Left ventricle myocardium superior (tissue), 1 donor: Measurements from ENCODE around the gene GAS7. TPM values are rescaled to one million over a fixed set of nuclear protein-coding genes. Genes with fewer than 3 reads are reported as not detected.
"Not testable (repeated sequence)": the region's sequence is repeated elsewhere in the genome, so short reads cannot be mapped to it uniquely, and the experiment has no call there.

ENCODE experiments used
- ATAC-seq: fragments of 200-7000 bp; cut with Tn5 transposase; one replicate; pipeline ENCODE4 v1.9.1; 2020; ENCODE audit warnings: mild to moderate bottlenecking, moderate library complexity
- DNase-seq: peaks from one replicate; pipeline ENCODE4 v3.0.0-alpha.2; 2020
- intact Hi-C: fragments of 100-400 bp; cut with micrococcal nuclease; formaldehyde crosslinking; loops from one replicate; pipeline ENCODE4 v1.11.0; 2022
- total RNA-seq: library from RNA; stranded (reverse); fragmentation: NEBNext Ultra II Directional; extraction: Animal tissue kit (Norgen Biotek cat#: 25700); gene quantifications from one replicate; pipeline ENCODE4 v1.2.1, GENCODE V29; 2021
- donor health status: DM: no; HTN: yes; CAD: no; lungs with severe emphysema.

The GAS7 gene
- total RNA-seq, 1 donor from 2014 or later, result 51.2 TPM

DNA sequence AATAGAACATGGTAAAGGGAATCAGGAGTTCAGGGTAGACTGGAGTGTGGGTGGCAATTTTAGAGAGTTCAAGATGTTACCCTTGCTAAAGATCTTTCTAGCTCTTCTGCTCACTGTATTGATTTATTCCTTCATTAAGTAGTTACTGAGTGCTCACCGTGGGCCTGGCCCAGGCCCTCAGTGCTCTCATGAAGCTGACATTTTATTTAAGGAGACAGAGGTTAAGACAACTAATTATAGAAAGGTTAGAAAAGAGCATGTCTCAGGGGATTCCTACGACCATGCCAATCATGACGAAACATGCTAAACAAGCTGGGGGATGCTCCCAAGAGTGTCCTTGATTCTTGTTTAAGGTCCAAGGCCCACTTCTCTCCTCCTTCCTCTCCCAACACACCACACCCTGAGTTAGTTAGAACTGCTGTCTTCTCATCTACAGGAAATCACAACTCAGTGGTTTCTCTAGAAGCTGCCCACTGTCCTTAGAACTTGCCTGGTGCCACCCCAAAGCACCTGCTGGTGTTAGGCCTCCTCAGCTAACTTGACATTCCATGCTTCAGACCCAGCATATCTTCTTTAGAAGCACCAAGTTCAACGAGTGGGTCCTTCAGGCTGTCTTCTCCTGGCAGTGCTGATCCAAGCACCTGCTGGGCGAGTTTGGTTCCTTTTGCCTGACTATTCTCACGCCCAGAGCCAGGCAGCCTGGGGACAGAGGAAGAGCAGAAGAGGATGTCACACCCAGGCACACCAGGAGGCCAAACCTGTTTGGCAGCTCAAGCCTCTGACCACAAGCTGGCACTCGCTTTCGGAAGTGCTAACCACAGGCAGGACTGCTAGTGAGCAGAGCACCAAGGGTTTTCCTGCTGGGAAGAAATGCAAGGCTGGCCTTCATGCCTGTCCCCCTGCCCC lies 79.0 kb downstream of the GAS7 start:
- intact Hi-C loops, result loop anchor here (10.0 kb wide), 1 partner anchor 55 kb away; no protein-coding TSS in a partner anchor
- no peak for ATAC-seq
- DNase-seq, result peak; percentile 61

DNA sequence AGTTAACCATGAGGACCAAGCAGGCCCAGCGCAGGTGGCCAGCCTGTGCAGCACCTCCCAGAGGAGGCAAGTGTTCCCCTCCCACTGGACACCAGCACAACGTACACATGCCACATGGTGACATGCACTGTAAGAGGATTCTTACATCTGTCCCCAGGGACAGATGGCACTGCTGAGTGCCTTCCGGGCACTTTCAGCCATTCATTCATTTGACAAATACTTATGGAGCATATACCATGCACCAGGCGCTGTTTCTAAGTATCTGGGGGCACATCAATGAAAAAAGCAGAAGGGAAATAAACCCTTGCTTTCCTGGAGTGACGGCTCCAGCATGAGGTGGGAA lies 79.6 kb downstream of the GAS7 start:
- intact Hi-C loops, result loop anchor here (10.0 kb wide), 1 partner anchor 54 kb away; no protein-coding TSS in a partner anchor
- ATAC-seq, result no peak
- DNase-seq, result no peak

DNA sequence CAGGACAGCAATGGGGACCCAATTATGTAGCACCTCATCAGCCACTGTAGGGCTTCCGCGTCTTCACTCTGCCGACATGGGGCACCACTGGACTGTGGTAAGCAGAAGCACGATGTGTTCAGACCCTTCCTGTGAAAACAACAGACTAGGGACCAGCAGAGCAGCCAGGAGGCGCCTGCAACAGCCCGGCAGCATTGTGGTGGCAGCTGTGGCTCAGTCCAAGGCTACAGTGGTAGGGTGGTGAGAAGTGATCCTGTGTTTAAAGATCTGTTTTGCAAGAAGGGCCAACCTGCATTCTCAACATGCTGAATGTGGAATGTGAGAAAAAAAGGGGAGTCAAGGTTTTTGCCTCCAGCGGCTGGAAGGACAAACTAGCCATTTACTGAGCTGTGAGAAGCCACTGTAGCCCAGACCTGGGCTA lies 80.8 kb downstream of the GAS7 start:
- no peak for ATAC-seq
- DNase-seq, result peak; percentile 63
- intact Hi-C loops, result loop anchor here (10.0 kb wide), 1 partner anchor 53 kb away; no protein-coding TSS in a partner anchor

DNA sequence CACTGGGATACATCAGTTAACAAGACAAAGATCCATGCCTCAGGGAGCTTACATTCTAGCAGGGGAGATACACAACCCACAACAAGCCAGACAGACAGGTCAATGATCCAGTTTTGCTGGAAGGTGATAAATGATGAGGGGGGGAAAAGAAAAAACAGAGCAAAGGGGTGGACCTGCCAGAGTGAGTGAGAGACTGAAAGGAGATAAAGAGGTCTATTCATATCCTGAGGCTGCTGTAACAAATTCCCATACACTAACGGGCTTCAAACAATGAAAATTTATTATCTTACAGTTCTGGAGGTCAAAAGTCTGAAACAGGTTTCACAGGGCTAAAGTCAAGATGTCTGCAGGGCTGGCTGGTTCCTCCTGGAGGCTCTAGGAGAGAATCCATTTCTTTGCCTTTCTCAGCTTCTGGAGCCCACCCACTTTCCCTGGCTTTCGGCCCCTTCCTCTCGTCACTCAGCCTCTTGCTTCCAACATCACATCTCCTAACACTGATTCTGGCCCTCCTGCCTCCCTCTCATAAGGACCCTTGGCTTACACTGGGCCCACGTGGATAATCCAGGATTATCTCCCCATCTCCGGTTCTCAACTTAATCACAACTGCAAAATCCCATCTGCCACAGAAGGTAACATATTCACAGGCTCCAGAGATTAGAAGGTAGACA lies 81.5 kb downstream of the GAS7 start:
- no peak for ATAC-seq
- intact Hi-C loops, result loop anchor here (10.0 kb wide), 1 partner anchor 52 kb away; no protein-coding TSS in a partner anchor
- DNase-seq, result no peak

DNA sequence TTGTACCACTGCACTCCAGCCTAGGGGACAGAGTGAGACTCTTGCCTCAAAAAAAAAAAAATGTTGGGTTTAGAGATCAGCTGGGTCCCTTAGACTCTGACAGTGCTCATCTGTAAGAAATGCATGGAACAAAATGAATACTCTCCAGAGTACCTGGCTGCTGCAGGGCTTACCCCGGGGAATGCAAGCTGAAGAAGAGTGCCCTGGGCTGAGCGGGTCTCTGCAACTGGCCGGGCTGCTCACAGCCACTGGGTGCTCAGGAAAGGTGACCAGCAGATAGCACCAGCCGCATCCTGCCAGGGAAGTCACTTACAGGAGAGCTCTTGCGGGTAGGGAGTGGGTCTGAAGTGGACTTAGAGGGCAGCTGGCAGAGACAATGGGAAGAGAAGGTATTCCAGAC lies 82.1 kb downstream of the GAS7 start:
- DNase-seq (no peak), ATAC-seq (no peak)
- intact Hi-C loops, result loop anchor here (10.0 kb wide), 1 partner anchor 51 kb away; no protein-coding TSS in a partner anchor

DNA sequence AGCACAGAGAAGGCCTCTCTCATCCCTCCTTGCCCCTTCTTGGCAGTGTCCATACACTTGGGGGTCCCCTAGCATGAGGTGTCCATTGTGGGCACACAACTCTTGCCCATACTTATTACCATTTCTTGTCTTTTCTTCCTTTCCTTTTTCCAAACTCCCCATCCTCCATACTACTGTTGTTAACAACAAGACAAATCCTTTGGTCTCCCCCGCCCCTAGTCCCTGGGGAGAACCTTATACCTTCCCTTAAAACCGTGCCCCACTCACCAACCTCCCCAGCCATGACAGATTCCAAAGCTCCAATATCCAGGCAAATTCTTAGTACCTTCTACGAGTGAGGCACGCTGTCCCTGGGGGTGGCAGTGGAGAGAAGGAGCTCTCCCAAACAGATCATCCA lies 82.9 kb downstream of the GAS7 start:
- DNase-seq (no peak), ATAC-seq (no peak)

DNA sequence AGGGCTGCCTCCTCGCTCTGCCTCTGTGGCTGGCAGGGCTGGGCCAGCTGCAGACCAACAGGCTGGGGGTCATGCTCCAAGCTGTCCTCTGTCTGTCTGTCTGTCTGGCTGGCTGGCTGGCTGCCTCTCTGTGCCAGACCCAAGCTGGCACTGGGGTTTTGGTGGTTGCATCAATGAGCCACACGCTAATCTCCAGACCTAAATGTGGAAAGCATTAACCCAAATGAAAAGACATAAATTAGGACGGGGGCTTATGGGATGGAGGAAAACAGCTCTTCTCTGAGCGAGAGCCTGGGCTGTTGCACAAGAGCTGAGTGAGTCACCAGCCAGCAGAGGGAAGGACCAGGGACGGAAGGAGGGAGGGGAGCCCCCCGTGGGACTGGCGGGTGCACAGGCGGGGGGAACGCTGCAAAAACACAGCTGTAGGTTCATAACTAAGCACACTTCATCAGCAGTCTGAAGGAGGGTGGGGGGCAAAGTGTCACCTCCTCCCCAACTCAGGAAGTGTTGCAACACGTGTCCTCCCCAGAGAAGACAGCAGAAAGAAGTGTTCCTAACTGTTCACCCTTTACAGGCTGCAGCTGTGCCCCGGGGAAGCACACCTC lies 83.4 kb downstream of the GAS7 start:
- peak; percentile 94 for DNase-seq
- ATAC-seq, result peak; percentile 86
- intact Hi-C loops, result loop anchor here (10.0 kb wide), 1 partner anchor 50 kb away; no protein-coding TSS in a partner anchor

More for the DNA sequence above, 82.9 kb downstream of the GAS7 start:
- intact Hi-C loops, result loop anchor here (10.0 kb wide), 1 partner anchor 51 kb away; no protein-coding TSS in a partner anchor

DNA sequence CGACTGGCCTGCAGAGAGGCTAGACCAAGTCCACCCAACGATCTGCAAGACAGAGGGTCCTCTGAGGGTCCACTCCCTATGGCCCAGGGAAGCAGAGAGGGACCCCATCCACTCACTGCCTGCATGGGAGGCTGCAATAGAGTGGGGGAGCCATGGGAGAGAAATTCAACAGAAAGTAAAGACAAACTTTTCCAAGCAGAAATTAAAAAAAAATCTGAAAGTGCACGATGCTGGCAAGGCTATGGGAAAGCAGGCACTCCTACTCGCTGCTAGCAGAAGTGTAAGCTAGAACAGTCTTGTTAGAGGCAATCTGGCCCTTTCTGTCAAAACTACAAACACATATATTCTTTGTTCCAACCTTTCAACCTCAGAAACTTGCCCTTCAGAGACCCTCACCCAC lies 85.4 kb downstream of the GAS7 start:
- intact Hi-C loops, result loop anchor here (10.0 kb wide), 1 partner anchor 48 kb away; no protein-coding TSS in a partner anchor
- DNase-seq (no peak), ATAC-seq (no peak)

DNA sequence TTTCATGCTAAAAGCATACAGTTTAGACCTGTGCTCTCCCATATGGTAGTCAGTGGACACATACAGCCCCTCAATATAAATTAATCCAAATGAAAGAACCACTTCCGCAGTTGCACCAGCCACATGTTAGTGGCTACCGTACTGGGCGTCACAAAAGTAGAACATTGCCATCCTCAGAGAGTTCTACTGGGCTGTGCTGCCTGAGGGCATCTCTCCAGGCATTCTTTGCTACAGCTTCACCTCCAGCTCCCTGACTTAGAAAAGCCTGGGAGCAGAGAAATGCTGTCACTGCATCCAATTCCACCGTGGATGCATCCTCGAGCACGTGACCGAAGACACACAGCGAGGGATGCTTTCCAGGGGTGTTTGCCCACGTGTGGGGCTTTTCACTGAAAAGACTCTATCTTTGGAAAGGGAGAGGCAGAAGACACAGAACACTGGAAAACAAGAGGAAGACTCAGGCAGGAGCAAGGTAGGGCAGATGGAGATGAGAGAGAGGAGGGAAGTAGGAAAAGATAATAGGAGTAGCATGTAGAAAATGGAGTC lies 86.4 kb downstream of the GAS7 start:
- DNase-seq (no peak), ATAC-seq (no peak)
- intact Hi-C loops, result loop anchor here (10.0 kb wide), 1 partner anchor 47 kb away; no protein-coding TSS in a partner anchor

DNA sequence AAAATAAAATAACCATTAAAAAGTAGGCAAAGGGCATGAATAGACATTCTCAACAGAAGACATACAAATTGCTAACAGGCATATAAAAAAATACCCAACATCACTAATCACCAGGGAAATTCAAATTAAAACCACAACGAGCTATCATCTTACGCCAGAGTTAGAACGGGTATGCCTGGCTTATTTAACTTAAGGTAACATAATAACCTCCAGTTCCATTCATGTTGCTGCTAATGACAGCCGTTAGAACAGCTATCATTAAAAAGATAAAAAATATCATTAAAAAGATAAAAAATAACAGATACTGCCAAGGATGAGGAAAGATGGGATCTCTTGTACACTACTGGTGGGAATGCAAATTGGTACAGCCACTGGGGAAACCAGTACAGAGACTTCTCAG lies 89.3 kb downstream of the GAS7 start:
- DNase-seq (no peak), ATAC-seq (no peak)
- intact Hi-C loops, result no loop called here

DNA sequence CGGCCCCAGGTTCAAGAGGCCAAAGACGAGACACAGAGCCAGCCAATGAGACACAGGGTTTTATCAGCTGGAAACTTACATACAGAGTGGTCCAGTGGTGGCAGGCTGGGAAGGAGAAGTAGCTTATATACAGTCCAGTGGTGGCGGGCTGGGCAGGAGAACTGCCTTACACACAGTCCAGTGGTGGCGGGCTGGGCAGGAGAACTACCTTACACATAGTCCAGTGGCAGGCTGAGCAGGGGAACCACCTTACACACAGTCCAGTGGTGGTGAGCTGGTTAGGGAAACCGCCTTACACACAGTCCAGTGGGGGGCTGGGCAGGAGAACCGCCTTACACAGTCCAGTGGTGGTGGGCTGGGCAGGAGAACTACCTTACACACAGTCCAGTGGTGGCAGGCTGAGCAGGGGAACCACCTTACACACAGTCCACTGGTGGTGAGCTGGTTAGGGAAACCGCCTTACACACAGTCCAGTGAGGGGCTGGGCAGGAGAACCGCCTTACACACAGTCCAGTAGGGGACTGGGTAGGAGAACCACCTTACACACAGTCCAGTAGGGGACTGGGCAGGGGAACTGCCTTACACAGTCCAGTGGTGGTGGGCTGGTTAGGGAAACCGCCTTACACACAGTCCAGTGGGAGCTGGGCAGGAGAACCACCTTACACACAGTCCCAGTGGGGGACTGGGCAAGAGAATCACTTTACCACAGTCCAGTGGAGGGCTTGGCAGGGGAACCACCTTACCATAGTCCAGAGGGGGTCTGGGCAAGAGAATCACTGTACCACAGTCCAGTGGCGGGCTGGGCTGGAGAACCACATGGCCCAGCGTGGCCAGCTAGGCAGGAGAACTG lies 90.9 kb downstream of the GAS7 start:
- ATAC-seq (peak; percentile 20), DNase-seq (peak; percentile 67)
- intact Hi-C loops, result no loop called here

DNA sequence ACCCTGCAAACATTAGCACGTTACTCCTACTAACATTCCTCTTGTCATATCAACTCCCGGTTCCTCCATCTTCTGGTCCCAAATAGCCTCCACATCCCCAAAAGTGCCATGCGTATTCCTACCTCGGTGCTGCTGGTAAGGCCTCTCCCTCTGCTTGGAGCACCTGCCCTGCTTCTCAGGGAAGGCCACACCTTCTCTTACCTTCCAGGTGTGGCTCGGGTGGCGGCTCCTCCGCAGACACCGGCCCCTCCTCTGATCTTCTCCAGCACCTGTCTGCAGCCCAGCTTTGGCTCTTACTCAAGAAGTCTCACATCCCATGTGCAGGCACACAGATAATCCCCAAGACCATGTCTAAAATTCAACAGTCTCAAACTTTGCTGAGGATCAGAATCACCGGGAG lies 92.3 kb downstream of the GAS7 start:
- DNase-seq (no peak), ATAC-seq (no peak)
- intact Hi-C loops, result no loop called here

DNA sequence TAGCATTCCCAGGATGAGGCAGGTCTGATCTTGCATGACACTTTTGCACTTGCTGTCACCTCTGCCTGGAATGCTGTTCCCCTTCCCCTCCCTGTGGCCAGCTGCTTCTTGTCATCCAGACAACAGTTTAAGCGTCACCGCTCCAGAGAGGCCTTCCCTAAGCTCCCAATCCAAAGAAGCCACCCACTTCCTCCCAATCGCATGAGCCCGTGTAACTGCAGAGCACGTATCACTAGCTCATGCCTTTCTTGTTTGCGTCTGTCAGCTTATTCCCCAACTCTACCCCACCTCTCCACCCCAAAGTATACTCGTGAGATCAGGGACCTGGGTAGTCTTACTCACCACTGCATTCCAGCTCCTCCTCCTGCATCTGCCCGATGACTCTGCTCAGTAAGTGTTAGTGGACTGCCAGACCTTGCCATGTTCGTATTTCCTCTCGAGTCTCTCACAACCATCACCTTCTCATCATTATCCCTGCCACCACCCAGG lies 92.8 kb downstream of the GAS7 start:
- intact Hi-C loops, result no loop called here
- DNase-seq (peak; percentile 61), ATAC-seq (peak; percentile 91)

DNA sequence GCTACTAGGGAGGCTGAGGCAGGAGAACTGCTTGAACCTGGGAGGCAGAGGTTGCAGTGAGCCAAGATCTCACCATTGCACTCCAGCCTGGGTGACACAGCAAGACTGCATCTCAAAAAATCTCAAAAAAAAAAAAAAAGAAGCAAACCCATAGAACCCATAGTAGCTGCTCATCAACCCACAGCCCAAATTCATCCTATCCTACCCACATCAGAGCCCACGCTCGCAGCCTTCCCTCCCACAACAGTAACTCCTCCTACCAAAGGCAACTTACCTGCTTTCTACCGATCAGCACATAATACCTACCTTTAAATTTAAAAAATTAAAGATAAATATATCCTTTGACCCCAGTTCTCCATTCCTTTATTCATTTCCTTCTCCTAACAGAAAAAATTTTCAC lies 94.7 kb downstream of the GAS7 start:
- intact Hi-C loops, result no loop called here
- no peak for ATAC-seq
- no peak for DNase-seq

DNA sequence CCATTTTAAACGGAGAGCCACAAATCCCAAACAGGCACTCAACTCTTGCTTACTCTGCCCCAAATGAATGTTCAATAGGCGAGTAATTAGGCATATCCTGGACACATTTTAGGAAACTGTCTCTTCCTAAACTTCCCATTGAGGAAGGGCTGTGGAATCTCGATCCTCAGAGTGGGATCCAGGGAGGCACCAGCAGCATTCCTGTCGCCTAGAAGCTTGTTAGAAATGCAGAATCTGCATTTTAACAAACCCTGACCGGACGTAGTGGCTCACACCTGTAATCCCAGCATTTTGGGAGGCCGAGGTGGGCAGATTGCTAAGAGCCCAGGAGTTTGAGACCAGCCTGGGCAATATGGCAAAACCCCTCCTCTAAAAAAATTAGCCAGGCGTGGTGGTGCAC lies 95.6 kb downstream of the GAS7 start:
- DNase-seq (no peak), ATAC-seq (no peak)
- intact Hi-C loops, result no loop called here

DNA sequence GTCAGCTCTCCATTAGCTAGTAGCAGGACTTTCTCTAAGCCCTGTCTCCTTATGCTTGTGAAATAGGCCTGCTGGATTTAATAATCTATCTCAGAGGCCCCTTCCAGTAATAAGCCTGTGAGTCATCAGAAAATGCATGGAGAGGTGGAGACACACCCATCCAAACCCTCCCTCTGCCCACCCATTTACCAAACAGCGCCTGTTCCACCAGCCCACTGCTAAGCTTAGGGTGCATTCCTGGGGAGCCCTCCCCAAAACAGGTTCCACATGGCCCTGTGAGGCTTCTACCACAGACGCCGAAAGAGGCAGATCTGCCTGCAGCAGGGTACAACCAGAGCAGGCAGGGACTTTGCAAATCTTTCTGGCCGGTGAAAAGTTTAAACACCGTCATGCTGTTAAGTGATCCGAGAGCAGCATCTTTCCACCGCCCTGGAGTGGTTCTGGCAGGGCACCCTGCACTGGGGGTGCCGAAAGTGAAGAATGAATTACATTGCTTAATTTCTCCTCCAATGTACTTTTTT lies 99.3 kb downstream of the GAS7 start:
- ATAC-seq, result peak; percentile 61
- intact Hi-C loops, result no loop called here
- DNase-seq, result no peak

DNA sequence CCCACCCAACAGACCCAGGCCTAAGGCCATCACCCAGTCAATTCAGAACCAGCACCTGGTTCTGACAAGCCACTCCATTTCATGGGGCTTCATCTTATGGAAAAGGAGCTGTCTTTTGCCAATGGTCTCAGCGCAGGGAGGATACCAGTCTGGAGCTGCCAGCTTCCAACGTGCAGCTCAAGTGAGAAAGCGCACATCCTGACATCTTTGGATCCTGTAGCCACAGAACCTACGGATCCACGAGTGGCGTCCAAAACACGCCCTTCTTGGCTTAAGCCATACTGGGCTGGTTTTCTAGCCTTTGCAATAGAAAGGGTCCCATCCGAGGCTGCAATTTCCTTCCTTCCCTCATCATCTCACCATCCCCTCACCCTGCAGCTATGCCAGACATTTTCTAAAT lies 101.8 kb downstream of the GAS7 start:
- no peak for DNase-seq
- no peak for ATAC-seq
- intact Hi-C loops, result no loop called here

DNA sequence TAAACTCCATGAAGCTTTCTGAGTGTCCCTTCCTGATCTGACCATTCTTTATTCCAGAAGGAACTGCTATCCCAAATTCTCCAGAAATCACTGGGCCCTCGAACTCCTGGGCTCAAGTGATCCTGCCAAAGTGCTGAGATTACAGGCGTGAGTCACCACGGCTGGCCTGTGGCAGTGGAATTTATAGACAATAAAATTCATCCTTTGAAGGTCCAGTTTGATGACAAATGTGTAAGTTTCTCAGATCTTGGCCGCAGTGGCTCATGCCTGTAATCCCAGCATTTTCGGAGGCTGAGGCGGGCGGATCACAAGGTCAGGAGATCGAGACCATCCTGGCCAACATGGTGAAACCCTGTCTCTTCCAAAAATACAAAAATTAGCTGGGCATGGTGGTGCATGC lies 103.1 kb downstream of the GAS7 start:
- intact Hi-C loops, result not testable (repeated sequence)
- ATAC-seq (peak; percentile 65), DNase-seq (peak; percentile 52)
